Mesenteric fat pad (tissue), 1 donor: ENCODE data around the gene SSPN. TPM values are rescaled to one million over a fixed set of nuclear protein-coding genes. Genes with fewer than 3 reads are reported as not detected.

Experiments
- DNase-seq: peaks from one replicate; pipeline ENCODE4 v3.0.0-alpha.2; 2020; ENCODE audit warnings: low spot score
- long read RNA-seq: library from polyadenylated mRNA; unstranded; transcript quantifications from one replicate; pipeline ENCODE4 v2.0.0, GENCODE V29; 2020
- total RNA-seq: library from RNA; stranded (reverse); fragmentation: NEBNext Ultra II Directional; extraction: Animal tissue kit (Norgen Biotek cat#: 25700); gene quantifications from one replicate; pipeline ENCODE4 v1.2.1, GENCODE V29; 2021
- donor health status: DM: yes; HTN: yes; CAD: no.

The SSPN gene
- 21.1 TPM for total RNA-seq
- long read RNA-seq, full-length matches to known transcripts, result 5 of 9 reads
- long read RNA-seq, partial matches to known transcripts, result 0 of 9 reads
- long read RNA-seq, other reads (novel, unspliced or antisense), result 4 of 9 reads

- DNase-seq, result no peak
Measured at GRCh38 chr12:26195250-26195640, at the start of gene SSPN. Gene SSPN, plus strand, starts transcription at chr12:26195573. Its CDS starts 100 bp downstream, at chr12:26195673.

GRCh38 chr12:26148291-26148690 lies 47.1 kb upstream of the SSPN start:
- no peak for DNase-seq

- no peak for DNase-seq
Measured at GRCh38 chr12:26149968-26150500, 45.3 kb upstream of the SSPN start.

GRCh38 chr12:26150736-26151450 lies 44.5 kb upstream of the SSPN start:
- DNase-seq, result no peak

- DNase-seq, result no peak
Measured at GRCh38 chr12:26152507-26153102, 42.8 kb upstream of the SSPN start.

- no peak for DNase-seq
Measured at GRCh38 chr12:26153421-26154154, 41.8 kb upstream of the SSPN start.

GRCh38 chr12:26156201-26156871 lies 39.0 kb upstream of the SSPN start:
- DNase-seq, result no peak

GRCh38 chr12:26157001-26157400 lies 38.4 kb upstream of the SSPN start:
- DNase-seq, result no peak

- no peak for DNase-seq
Measured at GRCh38 chr12:26158078-26158764, 37.2 kb upstream of the SSPN start.

GRCh38 chr12:26162174-26162573 lies 33.2 kb upstream of the SSPN start:
- DNase-seq, result no peak

GRCh38 chr12:26162905-26163304 lies 32.5 kb upstream of the SSPN start:
- no peak for DNase-seq

- DNase-seq, result no peak
Measured at GRCh38 chr12:26164118-26164517, 31.3 kb upstream of the SSPN start.

GRCh38 chr12:26172013-26172412 lies 23.4 kb upstream of the SSPN start:
- no peak for DNase-seq

- DNase-seq, result no peak
Measured at GRCh38 chr12:26172539-26172938, 22.8 kb upstream of the SSPN start.

GRCh38 chr12:26172946-26173552 lies 22.3 kb upstream of the SSPN start:
- no peak for DNase-seq

- no peak for DNase-seq
Measured at GRCh38 chr12:26176725-26177124, 18.6 kb upstream of the SSPN start.

- no peak for DNase-seq
Measured at GRCh38 chr12:26177283-26177682, 18.1 kb upstream of the SSPN start.

GRCh38 chr12:26179826-26180225 lies 15.5 kb upstream of the SSPN start:
- DNase-seq, result no peak

- DNase-seq, result no peak
Measured at GRCh38 chr12:26182377-26182776, 13.0 kb upstream of the SSPN start.
